Measurements from ENCODE around the gene MOCS2. TPM values are rescaled to one million over a fixed set of nuclear protein-coding genes. Genes with fewer than 3 reads are reported as not detected.

The MOCS2 gene
- total and polyA plus RNA-seq, 12 donors, result 66.3 to 135 (median 80.3) TPM

GRCh38 chr5:53090229-53090628, 19.3 kb downstream of the MOCS2 start:
- Histone ChIP-seq H3K27ac (no peak overlapping the region), H3K9me3 (no peaks in the 10 kb centered on the region), H3K36me3 (peaks cover 0 to 6% (median 0%) of the 10 kb centered on the region in 9 donors), H3K27me3 (no peaks in the 10 kb centered on the region), H3K4me1 (peaks cover 0 to 9% (median 5%) of the 10 kb centered on the region in 9 donors), H3K4me3 (no peak overlapping the region)
- 84 to 85% methylated on average over 5 of the region's 5 CpGs for WGBS, 2 donors
- TF ChIP-seq CTCF (IDR thresholded peaks at IDR 0.05), result no peak
- ATAC-seq (no peak), DNase-seq (no peak)
- intact Hi-C loops (cut with DNase I), result loop anchor here in 3 of 10 donors (5.0 to 10.0 kb wide), 3 partner anchors 138 to 425 kb away; partner anchors contain the start of genes ITGA1 (in 1 of the 3) and PELO (in 1 of the 3)

GRCh38 chr5:53089481-53089991, 20.0 kb downstream of the MOCS2 start:
- Histone ChIP-seq H3K9me3 (no peaks in the 10 kb centered on the region), H3K27ac (no peak overlapping the region), H3K27me3 (no peaks in the 10 kb centered on the region), H3K36me3 (peaks cover 0 to 6% (median 0%) of the 10 kb centered on the region in 9 donors), H3K4me1 (peaks cover 0 to 9% (median 5%) of the 10 kb centered on the region in 9 donors), H3K4me3 (no peak overlapping the region)
- DNase-seq (no peak), ATAC-seq (no peak)
- no peak for TF ChIP-seq CTCF (IDR thresholded peaks at IDR 0.05)
- WGBS, 2 donors, result 77 to 90% methylated on average over 4 of the region's 4 CpGs
- intact Hi-C loops (cut with DNase I), result no loop called here

- WGBS, 2 donors, result 96 to 97% methylated on average over 1 of the region's 1 CpG
- H3K27me3 ChIP-seq, result no peaks in the 10 kb centered on the region
- ATAC-seq, result peak in 4 of 8 donors; percentile 25 to 60 (median 37)
Observed at GRCh38 chr5:53087621-53088121, 21.9 kb downstream of the MOCS2 start.

GRCh38 chr5:53087171-53087570, 22.4 kb downstream of the MOCS2 start:
- 94 to 95% methylated on average over 1 of the region's 1 CpG for WGBS, 2 donors
- H3K27me3 ChIP-seq, result no peaks in the 10 kb centered on the region
- no peak for ATAC-seq

More at GRCh38 chr5:53087621-53088121, 21.9 kb downstream of the MOCS2 start:
- no peak for TF ChIP-seq CTCF (IDR thresholded peaks at IDR 0.05)
- H3K4me1 ChIP-seq, result peaks cover 0 to 9% (median 5%) of the 10 kb centered on the region in 9 donors
- H3K9me3 ChIP-seq, result no peaks in the 10 kb centered on the region
- H3K4me3 ChIP-seq, result no peak overlapping the region
- intact Hi-C loops (cut with DNase I), result no loop called here
- H3K36me3 ChIP-seq, result peaks cover 0 to 6% (median 0%) of the 10 kb centered on the region in 9 donors
- no peak for DNase-seq
- H3K27ac ChIP-seq, result no peak overlapping the region

More at GRCh38 chr5:53087171-53087570, 22.4 kb downstream of the MOCS2 start:
- no peak overlapping the region for H3K27ac ChIP-seq
- intact Hi-C loops (cut with DNase I), result no loop called here
- peaks cover 0 to 6% (median 0%) of the 10 kb centered on the region in 9 donors for H3K36me3 ChIP-seq
- peaks cover 0 to 9% (median 5%) of the 10 kb centered on the region in 9 donors for H3K4me1 ChIP-seq
- TF ChIP-seq CTCF (IDR thresholded peaks at IDR 0.05), result no peak
- H3K4me3 ChIP-seq, result no peak overlapping the region
- no peak for DNase-seq
- no peaks in the 10 kb centered on the region for H3K9me3 ChIP-seq

Measured in heart right ventricle (tissue), 16 donors.